Renal cortical epithelial cell (primary cell): Measurements from ENCODE around the gene ZNF200. TPM values are rescaled to one million over a fixed set of nuclear protein-coding genes. Genes with fewer than 3 reads are reported as not detected.
"Not testable (repeated sequence)": the region's sequence is repeated elsewhere in the genome, so short reads cannot be mapped to it uniquely, and the experiment has no call there.

ENCODE experiments used
- DNase-seq: peaks from one replicate; pipeline ENCODE4 v3.0.0-alpha.2; 2011; ENCODE audit warnings: low read depth
- total RNA-seq: library from RNA; depleted of rRNA; stranded (reverse); fragments of >200 nt; gene quantifications from 2 replicates; pipeline ENCODE4 v1.2.3, GENCODE V29; 2014

The ZNF200 gene
- total RNA-seq: 13.4 and 13.7 TPM in 2 replicates

DNA sequence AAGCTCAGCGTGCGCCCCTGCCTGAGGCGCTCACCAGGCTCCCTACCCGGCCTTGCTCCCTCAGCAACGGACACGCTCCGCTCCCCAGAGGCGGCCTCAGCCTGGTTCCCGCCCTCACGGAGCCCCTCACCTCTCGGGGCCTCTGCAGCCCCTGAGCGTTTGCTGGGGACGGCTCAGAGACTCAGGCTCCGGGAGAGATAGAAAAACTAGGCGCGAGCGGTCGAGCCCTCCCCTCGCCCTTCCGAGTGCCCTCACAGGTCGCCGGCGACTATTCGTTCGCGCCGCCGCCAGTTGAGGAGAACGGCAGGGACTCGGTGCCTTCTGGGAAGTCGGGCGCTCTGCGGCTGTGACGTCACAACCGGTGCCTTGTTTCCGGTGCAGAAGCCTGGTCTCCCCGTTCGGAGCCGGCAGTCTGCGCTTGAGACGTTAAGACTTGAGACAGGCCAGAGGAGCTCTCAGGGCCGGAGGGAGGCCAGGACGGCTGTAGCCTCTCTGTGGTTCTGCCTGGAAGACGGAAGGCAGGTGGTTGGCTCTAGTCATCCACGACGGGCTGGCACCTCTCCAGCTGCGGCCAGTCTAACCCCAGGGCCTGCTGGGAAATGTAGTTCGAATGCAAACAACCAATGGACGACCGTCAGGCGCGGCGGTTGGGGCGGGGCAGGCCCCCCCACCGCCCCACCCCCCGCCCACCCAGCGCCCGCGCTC, at the start of gene ZNF200:
Gene ZNF200 (minus strand): TSS at position 302 of the 705 bp plus-strand sequence. CDS start 1,403 bp downstream, outside the sequence.
- DNase-seq: peak; percentile 88

- DNase-seq: no peak
Measured at GRCh38 chr16:3283543-3284447, 48.8 kb upstream of the ZNF200 start.

GRCh38 chr16:3282730-3283542, 48.0 kb upstream of the ZNF200 start, which contains the start of gene ZNF263:
Gene ZNF263, plus strand, starts transcription at chr16:3283491. Its CDS starts 328 bp downstream, at chr16:3283819.
- peak; percentile 95 for DNase-seq

DNA sequence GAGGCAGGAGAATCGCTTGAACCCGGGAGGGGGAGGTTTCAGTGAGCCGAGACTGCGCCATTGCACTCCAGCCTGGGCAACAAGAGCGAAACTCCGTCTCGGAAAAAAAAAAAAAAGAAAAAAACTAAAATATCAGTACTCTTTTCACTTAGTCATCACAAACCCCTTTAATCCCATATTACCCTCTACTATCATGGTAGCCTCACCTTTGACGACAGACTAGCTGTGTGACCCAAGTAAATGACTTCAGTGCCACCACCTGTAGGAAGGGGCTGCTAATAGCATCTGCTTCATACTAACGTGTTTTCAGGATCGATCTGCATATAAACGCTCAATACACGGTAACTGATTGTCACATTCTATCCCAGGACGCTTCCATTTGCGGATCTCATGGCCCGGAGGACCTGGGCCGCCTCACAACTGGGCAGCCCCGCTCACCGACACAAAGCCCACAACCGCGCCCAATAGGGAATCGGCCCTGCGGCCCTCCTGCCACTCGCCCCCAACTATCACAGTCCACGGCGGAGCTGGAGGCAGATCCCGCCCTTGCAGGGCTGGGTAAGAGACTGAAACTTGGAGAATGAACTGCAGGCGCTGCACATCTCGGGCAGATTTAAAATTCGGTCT, 47.3 kb upstream of the ZNF200 start:
- no peak for DNase-seq

DNA sequence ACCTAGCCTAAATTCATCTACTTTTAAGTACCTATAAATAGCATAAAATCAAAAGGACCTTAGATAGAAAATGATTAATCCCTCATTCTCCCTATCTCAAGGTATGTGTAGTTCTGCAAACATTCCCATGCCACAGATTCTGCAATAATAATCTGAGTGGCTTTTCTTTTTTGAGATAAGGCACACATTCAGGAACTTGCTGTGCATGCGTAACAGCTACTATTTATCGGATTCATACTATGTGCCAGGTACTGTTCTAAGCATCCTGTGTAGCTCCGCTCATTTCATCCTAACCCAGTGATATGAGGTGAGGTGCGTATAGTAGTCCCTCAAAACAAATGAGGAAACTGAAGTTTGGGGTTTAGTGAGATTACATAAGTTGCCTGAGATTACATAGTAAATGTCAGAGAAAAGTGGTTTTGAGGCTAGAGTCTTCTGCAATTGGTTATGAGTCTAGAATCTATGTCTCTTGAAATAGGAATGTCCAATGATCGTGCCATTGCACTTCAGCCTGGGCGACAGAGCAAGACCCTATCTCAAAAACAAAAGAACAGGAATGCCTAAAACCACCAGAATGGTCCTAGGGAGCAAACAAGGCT, 46.4 kb upstream of the ZNF200 start:
- DNase-seq: no peak

- no peak for DNase-seq
Measured at GRCh38 chr16:3276679-3277078, 41.7 kb upstream of the ZNF200 start.

GRCh38 chr16:3274947-3275346, 40.0 kb upstream of the ZNF200 start:
- no peak for DNase-seq

GRCh38 chr16:3274490-3274889, 39.5 kb upstream of the ZNF200 start:
- peak; percentile 67 for DNase-seq

DNA sequence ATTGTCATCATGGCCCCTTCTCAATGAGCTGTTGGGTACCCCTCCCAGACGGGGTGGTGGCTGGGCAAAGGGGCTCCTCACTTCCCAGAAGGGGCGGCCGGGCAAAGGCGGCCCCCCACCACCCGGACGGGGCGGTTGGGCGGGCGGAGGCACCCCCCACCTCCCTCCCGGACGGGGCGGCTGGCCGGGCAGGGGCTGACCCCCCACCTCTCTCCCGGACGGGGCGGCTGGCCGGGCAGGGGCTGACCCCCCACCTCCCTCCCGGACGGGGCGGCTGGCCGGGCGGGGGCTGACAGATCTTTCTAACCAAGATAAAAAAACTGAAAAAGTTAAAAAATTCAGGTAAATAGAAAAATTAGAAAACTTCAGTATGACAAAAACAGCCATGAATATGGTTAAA, 36.3 kb upstream of the ZNF200 start:
- DNase-seq: not testable (repeated sequence)

- DNase-seq: not testable (repeated sequence)
Measured at GRCh38 chr16:3270718-3271117, 35.8 kb upstream of the ZNF200 start.

GRCh38 chr16:3268294-3268693, 33.3 kb upstream of the ZNF200 start:
- no peak for DNase-seq

- DNase-seq: no peak
Measured at GRCh38 chr16:3266873-3267537, 32.0 kb upstream of the ZNF200 start.

DNA sequence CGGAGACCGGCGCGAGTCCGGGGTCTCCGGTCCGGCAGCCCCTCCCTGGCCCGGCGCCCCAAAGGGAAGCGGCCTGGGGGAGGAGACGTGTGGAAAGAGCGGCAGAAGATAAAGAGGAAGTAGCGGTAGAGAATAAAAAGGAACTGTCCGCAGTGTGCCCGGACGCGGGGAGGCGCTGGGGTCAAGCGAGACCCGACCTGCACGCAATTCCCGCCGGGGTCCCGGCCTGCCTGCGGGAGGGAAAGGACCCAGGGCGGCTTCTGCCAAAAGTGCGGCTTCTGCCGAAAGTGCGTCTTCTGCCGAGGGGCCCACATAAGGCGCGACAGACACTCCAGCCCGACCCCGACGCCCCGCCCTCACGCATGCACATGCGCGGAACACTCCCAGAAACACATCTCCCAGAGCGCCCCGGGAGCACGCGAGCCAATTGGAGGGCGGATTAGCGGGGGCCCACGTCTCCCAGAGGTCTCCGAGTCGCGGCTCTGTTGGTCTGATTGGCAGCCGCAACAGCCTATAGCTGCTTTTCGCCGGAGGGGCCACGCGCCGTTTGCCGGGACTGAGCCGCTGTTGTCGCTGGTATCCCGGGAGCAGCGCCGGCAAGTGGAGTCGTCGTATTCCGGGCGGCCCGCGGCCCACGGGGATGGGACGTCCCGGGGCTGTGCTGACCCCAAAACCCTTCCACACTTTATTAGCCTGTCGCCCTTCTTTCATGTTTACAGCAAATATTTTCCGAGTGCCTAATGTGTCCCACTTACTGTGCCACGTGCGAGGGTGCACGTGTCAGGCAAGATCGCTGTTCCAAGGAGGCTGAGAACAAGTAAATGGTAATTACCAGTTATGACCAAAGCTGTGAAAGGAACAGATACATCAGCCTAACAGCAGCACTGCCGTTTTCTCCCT, 29.4 kb upstream of the ZNF200 start:
- DNase-seq: peak; percentile 87

DNA sequence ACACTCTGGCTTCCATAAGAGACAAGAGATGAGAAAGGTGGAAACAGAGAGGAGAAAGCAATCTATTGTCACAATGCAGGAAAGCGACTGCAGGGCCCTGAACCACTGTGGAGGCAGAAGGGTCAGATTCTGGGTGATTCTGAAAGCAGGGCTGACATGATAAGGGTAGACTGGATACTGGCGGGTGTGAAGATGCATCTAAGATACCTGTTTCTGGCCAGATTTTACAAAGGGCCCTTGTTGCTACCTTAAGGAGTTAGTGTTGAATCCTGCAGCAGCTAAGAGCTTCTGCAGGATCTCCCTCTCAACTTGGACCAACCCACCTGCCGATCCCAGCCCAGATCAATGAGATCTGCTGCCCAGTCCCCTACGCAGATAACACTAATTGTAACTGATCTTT, 27.6 kb upstream of the ZNF200 start:
- DNase-seq: no peak

DNA sequence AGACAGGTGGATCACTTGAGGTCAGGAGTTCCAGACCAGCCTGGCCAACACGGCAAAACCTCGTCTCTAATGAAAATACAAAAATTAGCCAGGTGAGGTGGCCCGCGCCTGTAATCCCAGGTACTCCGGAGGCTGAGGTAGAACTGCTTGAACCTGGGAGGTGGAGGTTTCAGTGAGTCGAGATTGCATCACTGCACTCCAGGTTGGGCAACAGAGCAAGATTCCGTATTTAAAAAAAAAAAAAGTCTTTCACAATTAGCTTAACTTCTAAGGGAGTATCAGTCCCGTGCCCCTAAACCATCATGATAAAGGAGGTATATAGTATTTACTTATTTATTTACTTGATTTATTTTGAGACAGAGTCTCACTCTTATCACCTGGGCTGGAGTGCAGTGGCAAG, 24.9 kb upstream of the ZNF200 start:
- DNase-seq: no peak

DNA sequence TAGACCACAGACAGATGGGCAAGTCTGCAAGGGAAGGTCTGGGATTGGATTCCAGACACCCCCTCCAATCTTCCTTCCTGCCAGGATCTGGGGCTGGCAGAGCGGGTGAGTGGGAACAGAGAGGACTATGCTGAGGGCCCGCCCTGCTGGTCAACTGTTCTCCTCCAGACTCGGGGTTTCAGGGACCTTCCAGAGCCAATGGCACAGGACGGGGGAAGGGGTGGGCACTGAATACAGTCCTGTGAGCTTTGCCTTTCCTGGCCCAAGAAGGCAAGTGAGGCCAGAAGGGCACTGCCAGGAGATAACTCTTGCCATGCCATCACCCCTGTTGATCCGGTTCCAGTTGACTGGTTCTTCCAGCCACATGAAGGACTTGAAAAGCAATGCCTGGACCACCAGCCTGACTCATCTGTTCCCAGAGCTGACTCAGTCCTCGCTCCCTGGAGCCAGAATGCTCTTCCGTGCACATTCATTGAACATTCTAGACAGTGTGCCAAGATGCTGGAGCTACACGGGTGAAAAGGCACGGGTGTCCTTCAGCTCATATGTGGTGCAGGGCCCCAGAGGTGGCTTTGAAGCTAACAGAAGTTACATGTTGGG, 22.0 kb upstream of the ZNF200 start:
- peak; percentile 92 for DNase-seq

DNA sequence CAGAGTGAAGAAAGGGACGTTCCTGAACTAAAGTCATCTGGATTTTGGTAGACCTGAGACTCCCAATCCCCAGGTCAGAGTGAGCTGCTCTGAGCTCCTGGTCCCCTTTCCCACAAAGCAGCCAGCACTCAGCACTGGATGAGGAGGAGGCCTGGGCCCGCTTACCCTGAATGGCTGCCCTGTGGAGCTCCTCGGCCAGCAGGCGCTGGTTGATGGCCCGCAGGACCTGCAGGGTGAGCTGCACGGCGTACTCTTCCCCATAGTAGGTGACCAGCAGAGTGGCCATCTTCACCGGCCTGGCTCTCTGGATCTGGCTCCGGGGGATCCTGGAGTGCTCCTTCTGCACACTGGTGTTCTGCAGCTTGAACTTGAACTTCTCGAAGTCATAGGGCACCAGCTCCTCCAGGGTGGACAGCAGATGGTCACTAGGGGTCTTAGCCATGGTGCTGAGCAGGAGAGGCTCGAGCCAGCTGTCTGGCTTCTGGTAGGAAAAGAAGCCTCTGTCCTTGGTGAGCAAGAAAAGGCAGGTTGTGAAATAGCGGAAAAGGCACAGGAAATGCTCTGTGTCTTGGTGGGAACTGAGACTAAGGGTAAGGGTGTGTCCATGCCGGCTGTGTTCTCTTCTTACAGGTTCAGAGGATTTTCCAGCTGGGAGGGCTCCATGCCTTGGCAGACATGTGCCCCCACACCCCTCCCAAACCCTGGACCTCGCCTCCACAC, 21.3 kb upstream of the ZNF200 start, which contains the start of gene MEFV:
Gene MEFV (minus strand): TSS at position 488 of the 720 bp plus-strand sequence. CDS start 46 bp downstream, at position 442.
- peak; percentile 71 for DNase-seq

GRCh38 chr16:3254309-3254708, 19.4 kb upstream of the ZNF200 start:
- DNase-seq: no peak
